WERI-Rb-1 (cell line): ENCODE results near the gene PLEKHG4B.

Source experiments
- DNase-seq: peaks from one replicate; pipeline ENCODE4 v3.0.0-alpha.2; 2020
- H3K27ac ChIP-seq: fragments of 250-450 bp; sonication (Bioruptor Pico); 2 replicates; pipeline ENCODE4 v1.5.1; 2020; ENCODE audit warnings: mild to moderate bottlenecking, moderate library complexity
- H3K27me3 ChIP-seq: fragments of 250-450 bp; sonication (Bioruptor Pico); 2 replicates; pipeline ENCODE4 v1.5.1; 2021; ENCODE audit warnings: mild to moderate bottlenecking, low read depth, moderate library complexity; ENCODE audit not compliant: insufficient read depth, severe bottlenecking
- H3K36me3 ChIP-seq: fragments of 250-450 bp; sonication (Bioruptor Pico); 2 replicates; pipeline ENCODE4 v1.5.1; 2020; ENCODE audit warnings: mild to moderate bottlenecking, moderate library complexity
- H3K4me3 ChIP-seq: 2 replicates; pipeline ENCODE4 v1.5.1; 2011; ENCODE audit warnings: low read depth, mild to moderate bottlenecking, control low read depth, low read length
- H3K9me3 ChIP-seq: fragments of 250-450 bp; sonication (Bioruptor Pico); 2 replicates; pipeline ENCODE4 v1.5.1; 2021; ENCODE audit warnings: mild to moderate bottlenecking, moderate library complexity; ENCODE audit not compliant: severe bottlenecking
- TF ChIP-seq, protein P1 (sequence below): IDR thresholded peaks from 2 replicates; pipeline ENCODE4 v1.5.1; 2011; ENCODE audit warnings: low read depth, mild to moderate bottlenecking, control low read depth, inconsistent platforms, low read length

The PLEKHG4B gene

DNA sequence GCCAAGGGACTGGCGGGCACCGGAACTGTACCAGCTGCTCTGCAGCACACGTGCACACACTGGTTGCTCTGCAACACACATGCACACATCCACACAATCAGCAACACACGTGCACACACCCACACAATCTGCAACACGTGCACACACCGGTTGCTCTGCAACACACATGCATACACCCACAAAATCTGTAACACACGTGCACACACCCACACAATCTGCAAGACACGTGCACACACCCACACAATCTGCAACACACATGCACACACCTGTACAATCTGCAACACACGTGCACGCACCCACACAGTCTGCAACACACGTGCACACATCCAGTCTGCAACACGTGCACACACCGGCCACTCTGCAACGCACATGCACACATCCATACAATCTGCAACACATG lies 17.9 kb downstream of the PLEKHG4B start:
- H3K36me3 ChIP-seq = no peaks in the 10 kb centered on the region
- no peaks in the 10 kb centered on the region for H3K9me3 ChIP-seq
- H3K27me3 ChIP-seq = peaks cover 14% of the 10 kb centered on the region
- TF ChIP-seq, protein P1, sequence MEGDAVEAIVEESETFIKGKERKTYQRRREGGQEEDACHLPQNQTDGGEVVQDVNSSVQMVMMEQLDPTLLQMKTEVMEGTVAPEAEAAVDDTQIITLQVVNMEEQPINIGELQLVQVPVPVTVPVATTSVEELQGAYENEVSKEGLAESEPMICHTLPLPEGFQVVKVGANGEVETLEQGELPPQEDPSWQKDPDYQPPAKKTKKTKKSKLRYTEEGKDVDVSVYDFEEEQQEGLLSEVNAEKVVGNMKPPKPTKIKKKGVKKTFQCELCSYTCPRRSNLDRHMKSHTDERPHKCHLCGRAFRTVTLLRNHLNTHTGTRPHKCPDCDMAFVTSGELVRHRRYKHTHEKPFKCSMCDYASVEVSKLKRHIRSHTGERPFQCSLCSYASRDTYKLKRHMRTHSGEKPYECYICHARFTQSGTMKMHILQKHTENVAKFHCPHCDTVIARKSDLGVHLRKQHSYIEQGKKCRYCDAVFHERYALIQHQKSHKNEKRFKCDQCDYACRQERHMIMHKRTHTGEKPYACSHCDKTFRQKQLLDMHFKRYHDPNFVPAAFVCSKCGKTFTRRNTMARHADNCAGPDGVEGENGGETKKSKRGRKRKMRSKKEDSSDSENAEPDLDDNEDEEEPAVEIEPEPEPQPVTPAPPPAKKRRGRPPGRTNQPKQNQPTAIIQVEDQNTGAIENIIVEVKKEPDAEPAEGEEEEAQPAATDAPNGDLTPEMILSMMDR = no peak
- H3K27ac ChIP-seq = no peak overlapping the region
- H3K4me3 ChIP-seq = no peak overlapping the region
- no peak for DNase-seq

DNA sequence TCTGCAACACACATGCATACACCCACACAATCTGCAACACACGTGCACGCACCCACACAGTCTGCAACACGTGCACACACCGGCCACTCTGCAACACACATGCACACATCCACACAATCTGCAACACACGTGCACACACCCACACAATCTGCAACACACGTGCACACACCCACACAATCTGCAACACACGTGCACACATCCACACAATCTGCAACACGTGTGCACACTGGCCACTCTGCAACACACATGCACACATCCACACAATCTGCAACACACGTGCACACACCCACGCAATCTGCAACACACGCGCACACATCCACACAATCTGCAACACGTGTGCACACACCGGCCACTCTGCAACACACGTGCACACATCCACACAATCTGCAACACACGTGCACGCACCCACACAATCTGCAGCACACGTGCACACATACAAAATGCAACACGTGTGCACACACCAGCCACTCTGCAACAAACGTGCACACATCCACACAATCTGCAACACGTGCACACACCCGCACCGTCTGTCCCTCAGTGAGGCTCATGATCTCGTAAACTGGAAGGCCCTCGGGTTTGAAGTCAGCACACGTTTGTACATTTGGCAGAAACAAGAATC lies 18.4 kb downstream of the PLEKHG4B start:
- Histone ChIP-seq H3K9me3 (peaks cover 5% of the 10 kb centered on the region), H3K36me3 (no peaks in the 10 kb centered on the region), H3K27me3 (peaks cover 14% of the 10 kb centered on the region), H3K4me3 (no peak overlapping the region), H3K27ac (no peak overlapping the region)
- no peak for DNase-seq
- TF ChIP-seq, protein P1 = no peak

DNA sequence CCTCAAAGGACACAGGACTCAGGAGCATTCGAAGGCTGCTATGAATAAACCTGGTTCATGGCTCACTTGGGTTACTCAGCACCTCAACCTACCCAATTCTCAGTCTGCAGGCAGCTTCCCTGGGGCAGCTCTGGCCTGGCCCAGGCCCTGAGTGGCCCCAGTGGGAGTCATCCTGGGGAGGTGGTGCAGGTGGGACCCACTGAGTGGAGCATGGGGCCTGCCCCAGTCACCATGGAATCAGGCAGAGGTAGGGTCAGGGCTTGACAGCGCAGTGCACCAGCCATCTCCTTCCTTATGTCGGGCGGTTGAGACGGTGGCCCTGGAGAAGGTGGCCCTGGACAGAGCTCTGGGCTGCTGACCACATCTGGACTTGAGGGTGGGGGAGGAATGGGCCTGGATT lies 19.2 kb downstream of the PLEKHG4B start:
- H3K9me3 ChIP-seq = peaks cover 6% of the 10 kb centered on the region
- peaks cover 14% of the 10 kb centered on the region for H3K27me3 ChIP-seq
- TF ChIP-seq, protein P1 = no peak
- H3K27ac ChIP-seq = no peak overlapping the region
- H3K36me3 ChIP-seq = no peaks in the 10 kb centered on the region
- no peak overlapping the region for H3K4me3 ChIP-seq
- no peak for DNase-seq

DNA sequence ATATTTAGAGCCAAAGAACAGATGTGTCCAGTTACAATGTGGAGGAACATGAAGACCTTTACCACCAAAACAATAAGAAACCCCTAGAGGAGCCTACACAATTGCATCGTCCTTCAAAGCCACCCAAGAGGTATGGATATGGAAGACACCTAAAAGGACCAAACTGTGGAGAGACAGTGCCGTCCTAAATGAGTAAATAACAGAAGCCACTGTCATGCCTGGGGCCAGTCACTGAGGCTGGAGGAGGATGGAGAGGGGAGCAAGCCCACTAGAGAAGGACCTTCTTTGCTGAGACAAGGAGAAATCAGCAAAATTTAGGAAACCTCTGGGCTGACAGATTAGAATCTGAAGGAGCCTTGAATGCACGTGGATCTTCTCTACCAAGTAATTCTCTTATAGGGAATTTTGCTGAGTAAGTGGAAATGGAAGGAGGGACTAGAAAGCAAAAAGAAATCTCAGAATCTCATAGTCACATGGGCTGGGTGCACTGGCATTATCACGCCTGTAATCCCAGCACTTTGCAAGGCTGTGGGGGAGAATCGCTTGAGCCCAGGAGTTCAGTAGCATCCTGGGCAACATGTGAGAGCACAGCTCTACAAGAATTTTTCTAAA lies 27.6 kb downstream of the PLEKHG4B start:
- peaks cover 20% of the 10 kb centered on the region for H3K9me3 ChIP-seq
- TF ChIP-seq, protein P1 = no peak
- H3K36me3 ChIP-seq = no peaks in the 10 kb centered on the region
- H3K27ac ChIP-seq = no peak overlapping the region
- no peak overlapping the region for H3K4me3 ChIP-seq
- H3K27me3 ChIP-seq = no peaks in the 10 kb centered on the region
- DNase-seq = no peak

DNA sequence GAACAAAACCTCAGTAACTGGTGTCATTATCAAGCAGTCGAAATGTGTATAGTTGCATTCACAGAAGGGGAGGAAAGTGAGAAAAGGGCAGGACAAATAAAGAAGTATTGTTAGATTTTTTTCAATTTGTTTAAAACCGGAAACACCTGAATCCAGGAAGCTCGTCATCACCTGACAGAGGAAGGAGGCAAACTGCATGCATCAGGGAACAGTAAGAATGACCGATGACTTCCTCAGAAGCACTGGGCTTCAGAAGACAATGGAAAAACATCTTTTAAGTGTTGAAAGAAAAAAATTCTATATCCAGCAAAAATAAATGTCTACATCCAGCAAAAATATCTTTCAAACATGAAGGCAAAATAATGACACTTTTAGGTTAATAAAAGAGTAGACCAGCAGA lies 29.5 kb downstream of the PLEKHG4B start:
- no peak overlapping the region for H3K4me3 ChIP-seq
- no peaks in the 10 kb centered on the region for H3K27me3 ChIP-seq
- no peak overlapping the region for H3K27ac ChIP-seq
- H3K36me3 ChIP-seq = no peaks in the 10 kb centered on the region
- peaks cover 30% of the 10 kb centered on the region for H3K9me3 ChIP-seq
- DNase-seq = no peak
- TF ChIP-seq, protein P1 = no peak

DNA sequence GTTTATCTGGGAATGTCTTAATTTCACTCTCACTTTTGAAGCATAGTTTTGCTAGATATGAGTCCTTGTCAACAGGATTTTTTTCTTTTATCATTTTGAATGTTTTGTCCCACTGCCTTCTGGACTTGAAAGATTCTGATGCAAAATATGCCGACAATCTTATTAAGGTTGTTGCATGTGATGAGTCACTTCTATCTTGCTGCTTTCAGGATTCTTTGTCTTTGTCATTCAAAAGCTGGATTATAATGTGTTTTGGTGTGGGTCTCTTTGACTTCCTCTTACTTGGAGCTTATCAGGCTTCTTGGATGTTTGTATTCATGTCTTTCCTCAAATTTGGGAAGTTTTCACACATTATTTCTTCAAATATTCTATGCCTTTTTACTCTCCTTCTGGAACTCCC lies 33.8 kb downstream of the PLEKHG4B start:
- Histone ChIP-seq H3K27me3 (peaks cover 13% of the 10 kb centered on the region), H3K9me3 (peaks cover 30% of the 10 kb centered on the region), H3K4me3 (no peak overlapping the region), H3K27ac (no peak overlapping the region), H3K36me3 (no peaks in the 10 kb centered on the region)
- no peak for DNase-seq
- TF ChIP-seq, protein P1 = no peak
